Type B pancreatic cell (in vitro differentiated cells): ENCODE results near the gene CNGA1. TPM values are rescaled to one million over a fixed set of nuclear protein-coding genes. Genes with fewer than 3 reads are reported as not detected.

Source experiments
- DNase-seq: peaks from one replicate; pipeline ENCODE4 v3.0.0; 2021; ENCODE audit warnings: mixed read lengths; ENCODE audit not compliant: unreplicated experiment; ENCODE audit errors: extremely low spot score
- H3K27ac Mint-ChIP-seq: 2 replicates; pipeline ENCODE4 v1.8.0; 2021; ENCODE audit warnings: mild to moderate bottlenecking, mixed read lengths
- H3K27me3 Mint-ChIP-seq: 2 replicates; pipeline ENCODE4 v1.8.0; 2021; ENCODE audit warnings: mixed read lengths
- H3K36me3 Mint-ChIP-seq: 2 replicates; pipeline ENCODE4 v1.8.0; 2021; ENCODE audit warnings: mixed read lengths
- H3K4me1 Mint-ChIP-seq: one replicate; pipeline ENCODE4 v1.8.0; 2021; ENCODE audit warnings: mixed read lengths; ENCODE audit not compliant: unreplicated experiment
- H3K4me3 Mint-ChIP-seq: 2 replicates; pipeline ENCODE4 v1.8.0; 2021; ENCODE audit warnings: mild to moderate bottlenecking, mixed read lengths
- H3K9me3 Mint-ChIP-seq: 2 replicates; pipeline ENCODE4 v1.8.0; 2021; ENCODE audit warnings: mixed read lengths
- CTCF ChIP-seq: fragments of 200-600 bp; sonication (generic); conservative IDR thresholded peaks from 2 replicates; pipeline ENCODE4 v1.5.0; 2021; ENCODE audit warnings: antibody characterized with exemption, mild to moderate bottlenecking
- total RNA-seq: library from RNA; stranded (reverse); gene quantifications from 2 replicates; pipeline ENCODE4 v1.2.1, GENCODE V29; 2021; ENCODE audit warnings: low replicate concordance

CNGA1 gene
- total RNA-seq, 1 donor from 2014 or later: 1.0 TPM

- Mint-ChIP-seq H3K4me1 (peaks cover 12% of the 10 kb centered on the region), H3K36me3 (peaks cover 3% of the 10 kb centered on the region), H3K4me3 (no peak overlapping the region), H3K27ac (no peak overlapping the region), H3K27me3 (peaks cover 12% of the 10 kb centered on the region), H3K9me3 (no peaks in the 10 kb centered on the region)
- no peak for DNase-seq
- TF ChIP-seq CTCF: no peak
Observed at GRCh38 chr4:48021100-48021499, 4.6 kb upstream of the CNGA1 start.

GRCh38 chr4:48018112-48018511, 1.6 kb upstream of the CNGA1 start:
- H3K27me3 Mint-ChIP-seq: peaks cover 12% of the 10 kb centered on the region

GRCh38 chr4:48017108-48017571, 659 bp upstream of the CNGA1 start:
- Mint-ChIP-seq H3K27ac (peak overlapping the region; percentile 96), H3K4me3 (peak overlapping the region; percentile 88), H3K36me3 (peaks cover 4% of the 10 kb centered on the region)

More at GRCh38 chr4:48018112-48018511, 1.6 kb upstream of the CNGA1 start:
- no peak for TF ChIP-seq CTCF
- peaks cover 4% of the 10 kb centered on the region for H3K36me3 Mint-ChIP-seq
- H3K27ac Mint-ChIP-seq: peak overlapping the region; percentile 96
- H3K9me3 Mint-ChIP-seq: peaks cover 5% of the 10 kb centered on the region
- H3K4me3 Mint-ChIP-seq: peak overlapping the region; percentile 88
- DNase-seq: no peak
- peaks cover 11% of the 10 kb centered on the region for H3K4me1 Mint-ChIP-seq

GRCh38 chr4:48015678-48016077, 803 bp downstream of the CNGA1 start:
- peaks cover 11% of the 10 kb centered on the region for H3K36me3 Mint-ChIP-seq
- TF ChIP-seq CTCF: no peak
- H3K27ac Mint-ChIP-seq: peak overlapping the region; percentile 96
- DNase-seq: no peak
- peaks cover 5% of the 10 kb centered on the region for H3K4me1 Mint-ChIP-seq
- H3K4me3 Mint-ChIP-seq: peak overlapping the region; percentile 88
- peaks cover 10% of the 10 kb centered on the region for H3K9me3 Mint-ChIP-seq
- peaks cover 12% of the 10 kb centered on the region for H3K27me3 Mint-ChIP-seq

More at GRCh38 chr4:48017108-48017571, 659 bp upstream of the CNGA1 start:
- no peak for TF ChIP-seq CTCF
- H3K9me3 Mint-ChIP-seq: peaks cover 5% of the 10 kb centered on the region
- H3K27me3 Mint-ChIP-seq: peaks cover 12% of the 10 kb centered on the region
- DNase-seq: peak; percentile 81
- peaks cover 8% of the 10 kb centered on the region for H3K4me1 Mint-ChIP-seq

- DNase-seq: no peak
- H3K36me3 Mint-ChIP-seq: peaks cover 11% of the 10 kb centered on the region
- peaks cover 12% of the 10 kb centered on the region for H3K9me3 Mint-ChIP-seq
- peak overlapping the region; percentile 96 for H3K27ac Mint-ChIP-seq
- H3K4me1 Mint-ChIP-seq: peaks cover 5% of the 10 kb centered on the region
- no peak for TF ChIP-seq CTCF
- H3K4me3 Mint-ChIP-seq: peak overlapping the region; percentile 88
- peaks cover 12% of the 10 kb centered on the region for H3K27me3 Mint-ChIP-seq
Observed at GRCh38 chr4:48015216-48015615, 1.3 kb downstream of the CNGA1 start.

- Mint-ChIP-seq H3K27me3 (peaks cover 5% of the 10 kb centered on the region), H3K4me1 (peaks cover 5% of the 10 kb centered on the region), H3K36me3 (peaks cover 11% of the 10 kb centered on the region), H3K4me3 (peak overlapping the region; percentile 63), H3K27ac (peak overlapping the region; percentile 80), H3K9me3 (peaks cover 12% of the 10 kb centered on the region)
- TF ChIP-seq CTCF: no peak
- DNase-seq: no peak
Observed at GRCh38 chr4:48012824-48013223, 3.7 kb downstream of the CNGA1 start.
